HFFc6 (cell line): ENCODE measurements around the gene FBXL14. TPM values are rescaled to one million over a fixed set of nuclear protein-coding genes. Genes with fewer than 3 reads are reported as not detected.

Source experiments
- DNase-seq: peaks from one replicate; pipeline ENCODE4 v3.0.0-alpha.2; 2018
- H3K27ac Mint-ChIP-seq: 2 replicates; pipeline ENCODE4 v1.8.0; 2020; ENCODE audit warnings: mild to moderate bottlenecking, mixed read lengths
- H3K27me3 Mint-ChIP-seq: 2 replicates; pipeline ENCODE4 v1.8.0; 2021; ENCODE audit warnings: mild to moderate bottlenecking, moderate library complexity, mixed read lengths; ENCODE audit not compliant: insufficient read depth
- H3K36me3 Mint-ChIP-seq: 2 replicates; pipeline ENCODE4 v1.8.0; 2021; ENCODE audit warnings: low read depth, mixed read lengths
- H3K4me1 Mint-ChIP-seq: 2 replicates; pipeline ENCODE4 v1.8.0; 2020; ENCODE audit warnings: low read depth, mixed read lengths
- H3K4me3 Mint-ChIP-seq: 2 replicates; pipeline ENCODE4 v1.8.0; 2020; ENCODE audit warnings: mild to moderate bottlenecking, moderate library complexity, mixed read lengths
- H3K9me3 Mint-ChIP-seq: 2 replicates; pipeline ENCODE4 v1.8.0; 2020; ENCODE audit warnings: mild to moderate bottlenecking, mixed read lengths
- CTCF ChIP-seq: fragments of 200-600 bp; sonication (generic); IDR thresholded peaks from 2 replicates; pipeline ENCODE4 v1.5.0; 2021; ENCODE audit warnings: antibody characterized with exemption, mild to moderate bottlenecking
- total RNA-seq, 6 experiments: library from RNA; stranded (reverse); fragmentation: NEBNext Ultra II Directional; extraction: Animal tissue kit (Norgen Biotek cat#: 25700); gene quantifications; 2 replicates in 1 of 6; 3 replicates in 5 of 6; pipeline ENCODE4 v1.2.3, GENCODE V29; 2021

FBXL14 gene
- total RNA-seq, 6 experiments from 2014 or later, result 5.2 to 6.5 (median 5.4) TPM

- Mint-ChIP-seq H3K27ac (no peak overlapping the region; the same call in 1 of the 2 replicates), H3K27me3 (peaks cover 16% of the 10 kb centered on the region), H3K9me3 (no peaks in the 10 kb centered on the region), H3K4me1 (peaks cover 62% of the 10 kb centered on the region), H3K36me3 (peaks cover 26% of the 10 kb centered on the region), H3K4me3 (no peak overlapping the region)
- DNase-seq, result no peak
- TF ChIP-seq CTCF, result no peak
Measured at GRCh38 chr12:1566449-1567135, 27.8 kb downstream of the FBXL14 start.

GRCh38 chr12:1565172-1565571 lies 29.2 kb downstream of the FBXL14 start:
- peak overlapping the region; percentile 60 for H3K27ac Mint-ChIP-seq
- no peak overlapping the region for H3K4me3 Mint-ChIP-seq
- peaks cover 63% of the 10 kb centered on the region for H3K4me1 Mint-ChIP-seq

GRCh38 chr12:1564067-1564466 lies 30.3 kb downstream of the FBXL14 start:
- DNase-seq, result no peak
- Mint-ChIP-seq H3K4me1 (peaks cover 69% of the 10 kb centered on the region), H3K27ac (peak overlapping the region; percentile 29), H3K9me3 (no peaks in the 10 kb centered on the region), H3K27me3 (peaks cover 6% of the 10 kb centered on the region), H3K4me3 (no peak overlapping the region), H3K36me3 (peaks cover 22% of the 10 kb centered on the region)
- no peak for TF ChIP-seq CTCF

More at GRCh38 chr12:1565172-1565571, 29.2 kb downstream of the FBXL14 start:
- Mint-ChIP-seq H3K27me3 (peaks cover 10% of the 10 kb centered on the region), H3K9me3 (no peaks in the 10 kb centered on the region), H3K36me3 (peaks cover 19% of the 10 kb centered on the region)
- DNase-seq, result no peak
- TF ChIP-seq CTCF, result no peak

- TF ChIP-seq CTCF, result no peak
- Mint-ChIP-seq H3K36me3 (peaks cover 29% of the 10 kb centered on the region), H3K9me3 (no peaks in the 10 kb centered on the region), H3K27me3 (peaks cover 6% of the 10 kb centered on the region), H3K27ac (peak overlapping the region; percentile 4; the same call in 1 of the 2 replicates), H3K4me3 (no peak overlapping the region), H3K4me1 (peaks cover 74% of the 10 kb centered on the region)
- DNase-seq, result no peak
Measured at GRCh38 chr12:1562813-1563407, 31.5 kb downstream of the FBXL14 start.

- H3K9me3 Mint-ChIP-seq, result no peaks in the 10 kb centered on the region
- H3K36me3 Mint-ChIP-seq, result peaks cover 35% of the 10 kb centered on the region
- H3K27ac Mint-ChIP-seq, result peak overlapping the region; percentile 63
- H3K4me3 Mint-ChIP-seq, result no peak overlapping the region
- DNase-seq, result no peak
- no peak for TF ChIP-seq CTCF
- peaks cover 61% of the 10 kb centered on the region for H3K4me1 Mint-ChIP-seq
- H3K27me3 Mint-ChIP-seq, result peaks cover 4% of the 10 kb centered on the region
Measured at GRCh38 chr12:1560704-1561103, 33.7 kb downstream of the FBXL14 start.
